OCI-LY1 (cell line): Measurements from ENCODE around the gene SPOCK1.

Experiments used
- H2AFZ ChIP-seq: fragments of 200-600 bp; sonication (generic), shearing (Covaris generic); 2 replicates; pipeline ENCODE4 v1.6.0; 2014; ENCODE audit warnings: antibody characterized with exemption, mild to moderate bottlenecking, low read length
- H3F3A ChIP-seq: fragments of 200-600 bp; sonication (generic), shearing (Covaris generic); 2 replicates; pipeline ENCODE4 v1.6.0; 2014; ENCODE audit warnings: mild to moderate bottlenecking, antibody characterized with exemption, low read length, moderate library complexity; ENCODE audit not compliant: insufficient read depth
- H3K27ac ChIP-seq: fragments of 200-600 bp; sonication (generic); 2 replicates; pipeline ENCODE4 v1.5.1; 2014; ENCODE audit warnings: low read length, mixed run types, mild to moderate bottlenecking, low read depth; ENCODE audit not compliant: poor library complexity, severe bottlenecking
- H3K27me3 ChIP-seq: fragments of 200-600 bp; sonication (generic); 2 replicates; pipeline ENCODE4 v1.6.0; 2014; ENCODE audit warnings: antibody characterized with exemption, mild to moderate bottlenecking, low read length, moderate library complexity; ENCODE audit not compliant: insufficient read depth
- H3K36me3 ChIP-seq: fragments of 200-600 bp; sonication (generic); 2 replicates; pipeline ENCODE4 v1.6.1; 2014; ENCODE audit warnings: mild to moderate bottlenecking, antibody characterized with exemption, low read length, moderate library complexity, mixed read lengths; ENCODE audit not compliant: insufficient read depth
- H3K4me1 ChIP-seq: fragments of 200-600 bp; sonication (generic); 2 replicates; pipeline ENCODE4 v1.5.1; 2014; ENCODE audit warnings: mild to moderate bottlenecking, low read length, moderate library complexity; ENCODE audit not compliant: insufficient read depth, severe bottlenecking
- H3K4me2 ChIP-seq: fragments of 200-600 bp; sonication (generic), shearing (Covaris generic); 2 replicates; pipeline ENCODE4 v1.6.1; 2014; ENCODE audit warnings: low read length
- H3K4me3 ChIP-seq: fragments of 200-600 bp; sonication (generic); 2 replicates; pipeline ENCODE4 v1.5.1; 2014; ENCODE audit warnings: low read length, low read depth, mild to moderate bottlenecking, mixed read lengths; ENCODE audit not compliant: poor library complexity, severe bottlenecking
- H3K79me2 ChIP-seq: fragments of 200-600 bp; shearing (Covaris generic); 2 replicates; pipeline ENCODE4 v1.6.1; 2016; ENCODE audit warnings: mixed run types, low read length, mixed read lengths; ENCODE audit not compliant: insufficient read depth
- H3K9ac ChIP-seq: fragments of 200-600 bp; sonication (generic), shearing (Covaris generic); 2 replicates; pipeline ENCODE4 v1.6.1; 2014; ENCODE audit warnings: mild to moderate bottlenecking, low read length, mixed read lengths
- H3K9me2 ChIP-seq: fragments of 200-600 bp; sonication (generic), shearing (Covaris generic); 2 replicates; pipeline ENCODE4 v1.6.1; 2014; ENCODE audit warnings: low read depth, mild to moderate bottlenecking, low read length, mixed read lengths
- H3K9me3 ChIP-seq: fragments of 200-600 bp; shearing (Covaris generic); 2 replicates; pipeline ENCODE4 v1.6.1; 2014; ENCODE audit warnings: low read length, mixed read lengths
- H4K20me1 ChIP-seq: fragments of 200-600 bp; sonication (generic), shearing (Covaris generic); 2 replicates; pipeline ENCODE4 v1.6.0; 2016; ENCODE audit warnings: mild to moderate bottlenecking, low read length; ENCODE audit not compliant: insufficient read depth
- EZH2 ChIP-seq: fragments of 200-600 bp; sonication (generic), shearing (Covaris generic); IDR thresholded peaks from 2 replicates; pipeline ENCODE4 v1.8.0; 2017; ENCODE audit warnings: borderline replicate concordance, mixed run types, mild to moderate bottlenecking, antibody characterized with exemption, low read length, moderate library complexity, mixed read lengths
- TF ChIP-seq, protein P1 (sequence below): fragments of 200-600 bp; sonication (generic), shearing (Covaris generic); IDR thresholded peaks from 2 replicates; pipeline ENCODE4 v1.5.1; 2017; ENCODE audit warnings: mild to moderate bottlenecking, antibody characterized with exemption, low read length, moderate library complexity, mixed read lengths

Gene SPOCK1

DNA sequence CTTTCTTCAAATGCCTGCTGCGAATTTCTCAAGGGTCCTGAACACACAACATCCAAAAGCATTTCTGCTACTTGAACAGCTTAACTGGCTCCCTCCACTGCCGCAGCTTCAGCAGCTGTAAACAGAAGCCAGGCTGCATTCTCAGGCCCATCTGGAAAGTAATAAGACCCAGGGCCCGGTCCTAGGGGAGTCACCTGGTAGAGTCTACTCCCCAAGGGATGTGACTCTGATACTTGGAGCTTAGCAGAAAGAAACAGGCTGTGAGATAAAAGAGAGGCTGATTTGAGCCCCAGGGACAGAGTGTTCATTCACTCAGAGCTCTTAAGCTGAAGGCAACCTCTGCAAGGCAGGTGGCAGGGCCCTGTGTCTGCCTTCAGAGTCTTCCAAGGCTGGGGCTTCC is 356.8 kb downstream of the SPOCK1 start:
- Histone ChIP-seq H3K27ac (no peak overlapping the region), H3K36me3 (no peaks in the 10 kb centered on the region), H3K4me2 (no peak overlapping the region), H3K27me3 (0 out of 2 replicates have a peak, but pooled peaks cover 4% of the 10 kb centered on the region), H3K9ac (no peak overlapping the region), H2AFZ (no peak overlapping the region), H3K4me3 (no peak overlapping the region), H4K20me1 (no peaks in the 10 kb centered on the region), H3K79me2 (no peaks in the 10 kb centered on the region), H3K4me1 (peaks cover 2% of the 10 kb centered on the region), H3K9me2 (no peaks in the 10 kb centered on the region), H3F3A (no peaks in the 10 kb centered on the region), H3K9me3 (no peaks in the 10 kb centered on the region)
- TF ChIP-seq, protein P1, sequence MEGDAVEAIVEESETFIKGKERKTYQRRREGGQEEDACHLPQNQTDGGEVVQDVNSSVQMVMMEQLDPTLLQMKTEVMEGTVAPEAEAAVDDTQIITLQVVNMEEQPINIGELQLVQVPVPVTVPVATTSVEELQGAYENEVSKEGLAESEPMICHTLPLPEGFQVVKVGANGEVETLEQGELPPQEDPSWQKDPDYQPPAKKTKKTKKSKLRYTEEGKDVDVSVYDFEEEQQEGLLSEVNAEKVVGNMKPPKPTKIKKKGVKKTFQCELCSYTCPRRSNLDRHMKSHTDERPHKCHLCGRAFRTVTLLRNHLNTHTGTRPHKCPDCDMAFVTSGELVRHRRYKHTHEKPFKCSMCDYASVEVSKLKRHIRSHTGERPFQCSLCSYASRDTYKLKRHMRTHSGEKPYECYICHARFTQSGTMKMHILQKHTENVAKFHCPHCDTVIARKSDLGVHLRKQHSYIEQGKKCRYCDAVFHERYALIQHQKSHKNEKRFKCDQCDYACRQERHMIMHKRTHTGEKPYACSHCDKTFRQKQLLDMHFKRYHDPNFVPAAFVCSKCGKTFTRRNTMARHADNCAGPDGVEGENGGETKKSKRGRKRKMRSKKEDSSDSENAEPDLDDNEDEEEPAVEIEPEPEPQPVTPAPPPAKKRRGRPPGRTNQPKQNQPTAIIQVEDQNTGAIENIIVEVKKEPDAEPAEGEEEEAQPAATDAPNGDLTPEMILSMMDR = no peak
- TF ChIP-seq EZH2 = no peak

DNA sequence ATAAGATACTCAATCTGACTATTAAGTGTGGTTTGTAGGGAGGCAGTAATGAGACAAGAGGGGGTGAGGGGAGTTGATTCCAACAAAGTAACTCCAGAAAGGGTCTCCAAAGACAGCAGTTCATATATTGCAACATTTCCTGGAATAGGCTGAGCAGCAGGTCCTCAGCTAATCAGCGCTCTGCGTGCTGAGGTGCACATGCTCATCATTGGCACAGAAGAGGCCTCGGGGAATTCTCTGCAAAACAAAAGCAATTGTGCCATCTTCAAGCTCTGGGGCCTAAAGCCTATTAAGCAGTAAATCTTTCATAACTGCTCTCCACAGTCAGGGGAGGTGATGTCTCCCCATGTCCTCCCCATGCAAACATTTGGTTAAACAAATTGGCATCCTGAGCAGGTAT is 357.3 kb downstream of the SPOCK1 start:
- H3K4me2 ChIP-seq = no peak overlapping the region
- no peaks in the 10 kb centered on the region for H3K9me3 ChIP-seq
- no peaks in the 10 kb centered on the region for H3F3A ChIP-seq
- H2AFZ ChIP-seq = no peak overlapping the region
- no peaks in the 10 kb centered on the region for H4K20me1 ChIP-seq
- no peaks in the 10 kb centered on the region for H3K9me2 ChIP-seq
- TF ChIP-seq, protein P1 = no peak
- TF ChIP-seq EZH2 = no peak
- no peak overlapping the region for H3K4me3 ChIP-seq
- H3K27me3 ChIP-seq = 0 out of 2 replicates have a peak, but pooled peaks cover 4% of the 10 kb centered on the region
- H3K9ac ChIP-seq = no peak overlapping the region
- H3K4me1 ChIP-seq = peaks cover 7% of the 10 kb centered on the region
- H3K79me2 ChIP-seq = no peaks in the 10 kb centered on the region
- no peak overlapping the region for H3K27ac ChIP-seq
- H3K36me3 ChIP-seq = no peaks in the 10 kb centered on the region

DNA sequence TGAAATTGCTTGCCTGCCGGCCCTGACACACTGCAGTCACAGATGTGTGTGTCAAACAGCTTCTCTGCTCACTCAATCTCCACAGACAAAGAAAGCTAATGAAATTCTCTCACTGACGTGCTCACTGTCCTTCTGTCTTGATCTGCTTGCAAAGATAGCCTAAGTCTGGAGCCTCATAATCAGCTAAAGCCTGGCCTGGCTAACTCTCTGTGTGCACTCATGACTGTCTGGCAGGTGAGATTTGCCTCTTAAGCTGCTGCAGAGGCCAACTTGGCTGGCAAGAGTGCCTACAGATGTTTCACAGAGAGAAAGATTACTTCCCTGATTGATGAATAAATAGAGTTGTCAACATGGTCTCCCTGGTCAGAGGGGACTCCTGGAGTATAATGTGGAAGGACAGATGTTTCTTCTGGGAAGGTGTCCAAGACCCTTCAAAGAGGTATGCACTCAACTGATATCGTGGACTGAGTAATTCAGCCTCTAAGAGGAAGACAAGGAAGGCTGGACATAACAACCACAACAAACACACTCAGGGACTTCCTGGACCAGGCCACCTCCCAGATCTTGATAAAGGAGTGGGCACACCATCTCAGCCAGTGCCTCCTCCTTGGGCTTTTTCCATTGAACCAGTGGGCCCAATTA is 362.0 kb downstream of the SPOCK1 start:
- Histone ChIP-seq H3K9me2 (no peaks in the 10 kb centered on the region), H3K4me3 (no peak overlapping the region), H3K27me3 (0 out of 2 replicates have a peak, but pooled peaks cover 4% of the 10 kb centered on the region), H3K9ac (no peak overlapping the region), H3F3A (no peaks in the 10 kb centered on the region), H4K20me1 (no peaks in the 10 kb centered on the region), H3K4me2 (no peak overlapping the region), H2AFZ (no peak overlapping the region), H3K9me3 (no peaks in the 10 kb centered on the region), H3K36me3 (no peaks in the 10 kb centered on the region), H3K27ac (no peak overlapping the region), H3K4me1 (peaks cover 7% of the 10 kb centered on the region), H3K79me2 (no peaks in the 10 kb centered on the region)
- TF ChIP-seq EZH2 = no peak
- TF ChIP-seq, protein P1 = no peak
